Progenitor cell of endocrine pancreas (in vitro differentiated cells): ENCODE results near the gene WDR76. TPM values are rescaled to one million over a fixed set of nuclear protein-coding genes. Genes with fewer than 3 reads are reported as not detected.
A peak's percentile ranks its signal among the peaks of the same experiment; 100 is the strongest.

Experiments used
- DNase-seq: peaks from one replicate; pipeline ENCODE4 v3.0.0; 2021; ENCODE audit warnings: low spot score; ENCODE audit not compliant: unreplicated experiment
- H3K27ac Mint-ChIP-seq: 2 replicates; pipeline ENCODE4 v1.8.0; 2021; ENCODE audit warnings: mild to moderate bottlenecking, moderate library complexity, mixed read lengths
- H3K27me3 Mint-ChIP-seq: 2 replicates; pipeline ENCODE4 v1.8.0; 2021; ENCODE audit warnings: mixed read lengths
- H3K36me3 Mint-ChIP-seq: 2 replicates; pipeline ENCODE4 v1.8.0; 2022; ENCODE audit warnings: mixed read lengths; ENCODE audit not compliant: insufficient read depth
- H3K4me1 Mint-ChIP-seq: 2 replicates; pipeline ENCODE4 v1.8.0; 2021; ENCODE audit warnings: low read depth, mixed read lengths
- H3K4me3 Mint-ChIP-seq: 2 replicates; pipeline ENCODE4 v1.8.0; 2021; ENCODE audit warnings: low read depth, mild to moderate bottlenecking, moderate library complexity, mixed read lengths
- H3K9me3 Mint-ChIP-seq: 2 replicates; pipeline ENCODE4 v1.8.0; 2021; ENCODE audit warnings: low read depth, mixed read lengths
- CTCF ChIP-seq: fragments of 200-600 bp; sonication (generic); IDR thresholded peaks from one replicate; pipeline ENCODE4 v1.5.0; 2021; ENCODE audit warnings: antibody characterized with exemption, mild to moderate bottlenecking; ENCODE audit not compliant: unreplicated experiment
- long read RNA-seq: library from polyadenylated mRNA; unstranded; transcript quantifications from one replicate; pipeline ENCODE4 v2.0.0, GENCODE V29; 2020
- total RNA-seq: library from RNA; stranded (reverse); gene quantifications from 2 replicates; pipeline ENCODE4 v1.2.1, GENCODE V29; 2021

The WDR76 gene
- 11.2 and 11.3 TPM in 2 replicates for total RNA-seq
- long read RNA-seq, transcript WDR76-201 (13 exons, 3,978 nt), result major isoform, 25 of 31 reads
- long read RNA-seq, partial matches to known transcripts, result 1 of 31 reads
- long read RNA-seq, other reads (novel, unspliced or antisense), result 2 of 31 reads

DNA sequence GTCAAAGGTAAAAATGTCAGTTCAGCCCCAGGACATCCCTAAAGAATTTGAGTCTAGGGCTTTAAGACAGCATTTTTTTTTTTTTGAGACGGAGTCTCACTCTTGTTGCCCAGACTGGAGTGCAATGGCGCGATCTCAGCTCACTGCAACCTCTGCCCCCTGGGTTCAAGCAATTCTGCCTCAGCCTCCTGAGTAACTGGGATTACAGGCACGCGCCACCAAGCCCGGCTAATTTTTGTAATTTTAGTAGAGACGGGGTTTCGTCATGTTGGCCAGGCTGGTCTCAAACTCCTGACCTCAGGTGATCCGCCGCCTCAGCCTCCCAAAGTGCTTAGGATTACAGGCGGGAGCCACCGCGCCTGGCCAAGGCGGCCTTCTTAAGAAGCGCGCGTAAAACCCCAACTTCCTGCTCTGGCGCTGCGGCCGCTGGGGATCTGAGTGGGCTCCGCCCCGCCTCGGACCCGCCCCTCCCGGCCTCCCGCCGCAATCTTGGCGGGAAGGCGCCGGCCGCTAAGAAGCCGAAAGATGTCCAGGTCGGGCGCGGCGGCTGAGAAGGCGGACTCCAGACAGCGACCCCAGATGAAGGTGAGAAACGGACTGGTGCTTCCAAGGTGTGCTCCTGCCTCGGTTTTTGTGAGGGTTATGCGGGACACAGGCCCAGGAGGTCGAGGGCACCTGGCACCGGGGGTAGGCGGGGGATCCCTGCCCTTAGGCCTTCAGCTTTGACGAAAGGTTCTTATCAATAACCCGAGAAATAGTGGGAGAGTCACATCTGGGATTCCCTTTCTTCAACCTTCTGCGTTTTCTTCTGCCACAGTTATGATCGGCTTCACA lies at the start of gene WDR76:
Gene WDR76, plus strand, starts transcription at position 495 of the 834 bp plus-strand sequence. Its CDS starts 31 bp downstream, at position 526.
- Mint-ChIP-seq H3K27me3 (no peaks in the 10 kb centered on the region), H3K9me3 (peaks cover 3% of the 10 kb centered on the region), H3K4me1 (peaks cover 8% of the 10 kb centered on the region), H3K4me3 (peak within 1 kb of the TSS; percentile 77), H3K36me3 (peaks cover 5% of the 10 kb centered on the region), H3K27ac (peak within 1 kb of the TSS; percentile 91)
- TF ChIP-seq CTCF, result no peak
- peak; percentile 48 for DNase-seq

DNA sequence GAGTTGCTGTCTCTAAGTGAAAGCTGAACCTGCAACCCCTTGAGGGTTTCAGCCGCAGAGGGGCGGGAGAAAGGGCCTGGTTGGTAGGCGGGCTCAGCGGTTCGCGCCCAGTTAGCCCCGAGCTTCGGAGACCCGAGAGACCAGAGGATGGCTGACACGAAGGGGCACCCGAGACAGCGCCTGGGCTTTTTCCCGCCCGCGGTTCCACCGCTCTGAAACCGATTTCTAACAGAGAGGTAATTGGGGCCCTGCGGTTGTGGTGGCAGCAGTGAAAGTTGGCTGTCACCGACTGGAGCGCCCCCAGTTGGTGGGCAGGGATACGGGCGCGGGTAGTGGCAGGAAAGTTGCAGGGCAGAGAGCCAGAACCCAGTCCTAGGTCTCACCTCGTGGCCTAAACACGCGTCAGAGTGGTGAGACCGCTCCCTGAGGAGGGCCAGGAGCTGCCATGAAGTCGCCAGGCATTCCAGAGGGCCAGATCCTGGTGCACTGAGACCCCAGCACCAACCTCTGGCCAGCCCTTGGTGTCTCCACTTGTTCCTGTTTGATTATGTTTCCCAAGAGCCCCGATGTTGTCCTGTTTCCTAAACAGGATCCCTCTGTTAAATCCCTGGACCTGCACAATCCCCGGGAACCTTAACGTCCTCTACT lies 49.4 kb upstream of the WDR76 start:
- Mint-ChIP-seq H3K4me3 (peak overlapping the region; percentile 77), H3K9me3 (no peaks in the 10 kb centered on the region), H3K27ac (peak overlapping the region; percentile 79), H3K4me1 (peaks cover 2% of the 10 kb centered on the region), H3K27me3 (peaks cover 11% of the 10 kb centered on the region), H3K36me3 (peaks cover 5% of the 10 kb centered on the region)
- TF ChIP-seq CTCF, result peak; percentile 71
- DNase-seq, result peak; percentile 38

- H3K27me3 Mint-ChIP-seq, result peaks cover 12% of the 10 kb centered on the region
- H3K27ac Mint-ChIP-seq, result no peak overlapping the region
- peaks cover 2% of the 10 kb centered on the region for H3K4me1 Mint-ChIP-seq
- peaks cover 2% of the 10 kb centered on the region for H3K36me3 Mint-ChIP-seq
- no peak overlapping the region for H3K4me3 Mint-ChIP-seq
- no peaks in the 10 kb centered on the region for H3K9me3 Mint-ChIP-seq
- TF ChIP-seq CTCF, result no peak
- no peak for DNase-seq
Observed at GRCh38 chr15:43779016-43779415, 47.8 kb upstream of the WDR76 start.

GRCh38 chr15:43789409-43789808 lies 37.4 kb upstream of the WDR76 start:
- H3K9me3 Mint-ChIP-seq, result no peaks in the 10 kb centered on the region
- peaks cover 4% of the 10 kb centered on the region for H3K36me3 Mint-ChIP-seq
- no peak for TF ChIP-seq CTCF
- no peak for DNase-seq
- peaks cover 16% of the 10 kb centered on the region for H3K4me1 Mint-ChIP-seq
- peak overlapping the region; percentile 63 for H3K27ac Mint-ChIP-seq
- no peaks in the 10 kb centered on the region for H3K27me3 Mint-ChIP-seq
- H3K4me3 Mint-ChIP-seq, result no peak overlapping the region

GRCh38 chr15:43791993-43792760 lies 34.6 kb upstream of the WDR76 start, which contains the start of gene SERF2:
TSS of gene SERF2 (plus strand) at chr15:43792320. CDS start at chr15:43792377, 57 bp downstream.
- Mint-ChIP-seq H3K4me1 (peaks cover 21% of the 10 kb centered on the region), H3K27ac (peak within 1 kb of the TSS; percentile 100), H3K36me3 (peaks cover 10% of the 10 kb centered on the region), H3K9me3 (no peaks in the 10 kb centered on the region), H3K4me3 (peak within 1 kb of the TSS; percentile 96), H3K27me3 (no peaks in the 10 kb centered on the region)
- TF ChIP-seq CTCF, result no peak
- peak; percentile 100 for DNase-seq
